ENCODE results near the gene PHLDB2. TPM values are rescaled to one million over a fixed set of nuclear protein-coding genes. Genes with fewer than 3 reads are reported as not detected.

PHLDB2 gene
- total RNA-seq, 2 experiments from 2014 or later: 0.61 to 2.1 TPM

DNA sequence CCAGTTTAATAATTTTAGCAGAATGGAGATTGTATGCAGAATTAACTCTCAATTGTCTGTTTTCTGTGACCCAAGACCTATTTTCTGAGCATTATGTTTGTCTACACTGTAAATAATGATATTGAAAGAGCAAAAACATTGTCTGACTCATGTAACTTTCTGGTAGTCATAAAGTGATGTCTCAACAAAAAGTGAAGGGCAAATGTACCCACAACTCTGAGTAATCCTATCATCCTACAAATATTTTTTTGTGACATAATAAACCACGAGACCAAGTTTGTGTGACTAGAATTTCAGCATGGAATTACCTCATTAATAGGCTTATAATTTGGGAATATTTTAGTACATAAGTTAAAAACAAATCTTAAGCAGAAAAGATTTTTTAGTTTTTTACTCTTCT is 104.4 kb downstream of the PHLDB2 start:
- no peak overlapping the region for H3K27ac ChIP-seq (ENCODE audit: low read depth, low read length, poor library complexity, severe bottlenecking)
- H3K9me3 ChIP-seq (ENCODE audit: low read length): no peaks in the 10 kb centered on the region
- CTCF ChIA-PET (ENCODE audit: unreplicated experiment): interaction anchor here (0.6 kb wide), 1 partner anchor 387 kb away, joined by 3 read pairs; no protein-coding TSS in a partner anchor
- no peaks in the 10 kb centered on the region for H3K79me2 ChIP-seq (ENCODE audit: insufficient read depth, low read depth, low read length)
- no peak overlapping the region for H3K4me2 ChIP-seq (ENCODE audit: low read length)
- intact Hi-C loops (cut with micrococcal nuclease; ENCODE audit: unreplicated experiment): no loop called here
- no peak for DNase-seq (ENCODE audit: low spot score)
- H3K36me3 ChIP-seq (ENCODE audit: insufficient read depth, low read length): no peaks in the 10 kb centered on the region
- TF ChIP-seq, protein P1, sequence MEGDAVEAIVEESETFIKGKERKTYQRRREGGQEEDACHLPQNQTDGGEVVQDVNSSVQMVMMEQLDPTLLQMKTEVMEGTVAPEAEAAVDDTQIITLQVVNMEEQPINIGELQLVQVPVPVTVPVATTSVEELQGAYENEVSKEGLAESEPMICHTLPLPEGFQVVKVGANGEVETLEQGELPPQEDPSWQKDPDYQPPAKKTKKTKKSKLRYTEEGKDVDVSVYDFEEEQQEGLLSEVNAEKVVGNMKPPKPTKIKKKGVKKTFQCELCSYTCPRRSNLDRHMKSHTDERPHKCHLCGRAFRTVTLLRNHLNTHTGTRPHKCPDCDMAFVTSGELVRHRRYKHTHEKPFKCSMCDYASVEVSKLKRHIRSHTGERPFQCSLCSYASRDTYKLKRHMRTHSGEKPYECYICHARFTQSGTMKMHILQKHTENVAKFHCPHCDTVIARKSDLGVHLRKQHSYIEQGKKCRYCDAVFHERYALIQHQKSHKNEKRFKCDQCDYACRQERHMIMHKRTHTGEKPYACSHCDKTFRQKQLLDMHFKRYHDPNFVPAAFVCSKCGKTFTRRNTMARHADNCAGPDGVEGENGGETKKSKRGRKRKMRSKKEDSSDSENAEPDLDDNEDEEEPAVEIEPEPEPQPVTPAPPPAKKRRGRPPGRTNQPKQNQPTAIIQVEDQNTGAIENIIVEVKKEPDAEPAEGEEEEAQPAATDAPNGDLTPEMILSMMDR (conservative IDR thresholded peaks at IDR 0.05; ENCODE audit: low read length): no peak
- no peak for TF ChIP-seq EZH2phosphoT487 (IDR thresholded peaks at IDR 0.05; ENCODE audit: borderline replicate concordance, low read depth, low read length)
- no peaks in the 10 kb centered on the region for H4K20me1 ChIP-seq (ENCODE audit: insufficient read depth, low read length)
- no peaks in the 10 kb centered on the region for H3K9me2 ChIP-seq (ENCODE audit: insufficient read depth, low read length)
- peaks cover 6% of the 10 kb centered on the region for H3K4me1 ChIP-seq (ENCODE audit: insufficient read depth, low read length, poor library complexity, severe bottlenecking)
- POLR2A ChIA-PET: interaction anchor here (0.6 to 0.7 kb wide), 2 partner anchors 12 to 48 kb away, joined by 3 read pairs; no protein-coding TSS in a partner anchor
- no peak overlapping the region for H2AFZ ChIP-seq (ENCODE audit: low read length)
- no peak overlapping the region for H3K4me3 ChIP-seq (ENCODE audit: low read depth, low read length, poor library complexity, severe bottlenecking)
- no TSS peak for BruUV-seq (replicated peaks)

DNA sequence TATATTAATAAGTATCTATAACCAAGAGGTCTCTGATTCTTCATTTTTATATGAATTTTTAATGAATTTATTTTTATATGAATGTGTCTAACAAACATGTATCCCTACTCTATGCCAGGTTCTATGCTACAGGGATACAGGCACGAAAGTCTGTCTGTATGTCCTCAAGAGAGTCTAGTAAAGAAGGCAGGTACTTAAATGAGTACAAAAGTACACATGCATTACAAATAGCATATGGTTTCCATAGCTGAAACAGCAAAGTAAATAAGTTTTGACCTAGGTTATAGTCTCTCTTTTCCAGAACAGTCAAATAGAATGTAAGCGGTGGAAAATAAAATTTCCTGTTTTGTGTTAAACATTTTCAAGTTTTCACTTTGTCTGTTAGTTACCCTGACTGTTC is 106.4 kb downstream of the PHLDB2 start:
- H3K27ac ChIP-seq (ENCODE audit: low read depth, low read length, poor library complexity, severe bottlenecking): no peak overlapping the region
- H3K4me3 ChIP-seq (ENCODE audit: low read depth, low read length, poor library complexity, severe bottlenecking): no peak overlapping the region
- no peak overlapping the region for H3K4me2 ChIP-seq (ENCODE audit: low read length)
- intact Hi-C loops (cut with micrococcal nuclease; ENCODE audit: unreplicated experiment): no loop called here
- no TSS peak for BruUV-seq (replicated peaks)
- ChIA-PET POLR2A (interaction anchor here (0.8 kb wide), 1 partner anchor 10 kb away, joined by 3 read pairs; no protein-coding TSS in a partner anchor), CTCF (ENCODE audit: unreplicated experiment) (interaction anchor here (0.7 kb wide), 1 partner anchor 248 kb away, joined by 3 read pairs; no protein-coding TSS in a partner anchor)
- no peaks in the 10 kb centered on the region for H3K9me2 ChIP-seq (ENCODE audit: insufficient read depth, low read length)
- H3K9me3 ChIP-seq (ENCODE audit: low read length): no peaks in the 10 kb centered on the region
- peaks cover 6% of the 10 kb centered on the region for H3K4me1 ChIP-seq (ENCODE audit: insufficient read depth, low read length, poor library complexity, severe bottlenecking)
- H4K20me1 ChIP-seq (ENCODE audit: insufficient read depth, low read length): no peaks in the 10 kb centered on the region
- H3K36me3 ChIP-seq (ENCODE audit: insufficient read depth, low read length): no peaks in the 10 kb centered on the region
- DNase-seq (ENCODE audit: low spot score): no peak
- H3K79me2 ChIP-seq (ENCODE audit: insufficient read depth, low read depth, low read length): no peaks in the 10 kb centered on the region
- H2AFZ ChIP-seq (ENCODE audit: low read length): no peak overlapping the region
- TF ChIP-seq, protein P1 (conservative IDR thresholded peaks at IDR 0.05; ENCODE audit: low read length): no peak
- no peak for TF ChIP-seq EZH2phosphoT487 (IDR thresholded peaks at IDR 0.05; ENCODE audit: borderline replicate concordance, low read depth, low read length)

DNA sequence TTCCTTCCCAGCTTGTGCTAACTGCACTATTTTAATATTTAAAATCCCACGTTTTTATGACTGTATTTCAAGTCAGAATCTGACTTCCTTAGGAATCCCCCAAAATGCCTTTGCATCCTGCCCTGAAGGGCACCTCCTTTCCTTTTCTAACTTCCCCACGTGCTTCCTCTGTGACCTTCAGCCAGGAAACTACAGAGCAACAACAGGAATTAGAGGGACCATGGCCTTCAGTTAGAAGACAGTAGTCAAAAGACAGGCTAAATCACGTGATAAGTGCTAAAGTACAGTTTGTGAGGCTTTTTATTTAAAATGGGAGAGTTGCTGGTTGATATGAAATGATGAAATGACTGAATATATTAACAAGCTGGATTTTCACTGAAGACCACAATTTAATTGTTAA is 108.0 kb downstream of the PHLDB2 start:
- Histone ChIP-seq H2AFZ (ENCODE audit: low read length) (peak overlapping the region; percentile 53; the same call in 1 of the 2 replicates), H3K4me2 (ENCODE audit: low read length) (no peak overlapping the region), H4K20me1 (ENCODE audit: insufficient read depth, low read length) (no peaks in the 10 kb centered on the region), H3K36me3 (ENCODE audit: insufficient read depth, low read length) (no peaks in the 10 kb centered on the region), H3K9me2 (ENCODE audit: insufficient read depth, low read length) (no peaks in the 10 kb centered on the region), H3K27ac (ENCODE audit: low read depth, low read length, poor library complexity, severe bottlenecking) (no peak overlapping the region), H3K9me3 (ENCODE audit: low read length) (no peaks in the 10 kb centered on the region), H3K4me3 (ENCODE audit: low read depth, low read length, poor library complexity, severe bottlenecking) (no peak overlapping the region), H3K79me2 (ENCODE audit: insufficient read depth, low read depth, low read length) (no peaks in the 10 kb centered on the region), H3K4me1 (ENCODE audit: insufficient read depth, low read length, poor library complexity, severe bottlenecking) (peaks cover 6% of the 10 kb centered on the region)
- no TSS peak for BruUV-seq (replicated peaks)
- ChIA-PET POLR2A (interaction anchor here (0.7 to 1.4 kb wide), 4 partner anchors 10 to 250 kb away, joined by 3 to 4 read pairs (median 4); no protein-coding TSS in a partner anchor), CTCF (ENCODE audit: unreplicated experiment) (no interaction called here)
- DNase-seq (ENCODE audit: low spot score): no peak
- intact Hi-C loops (cut with micrococcal nuclease; ENCODE audit: unreplicated experiment): loop anchor here (1.0 kb wide), 2 partner anchors 250 to 299 kb away; no protein-coding TSS in a partner anchor
- TF ChIP-seq, protein P1 (conservative IDR thresholded peaks at IDR 0.05; ENCODE audit: low read length): no peak
- no peak for TF ChIP-seq EZH2phosphoT487 (IDR thresholded peaks at IDR 0.05; ENCODE audit: borderline replicate concordance, low read depth, low read length)

Measured in OCI-LY7 (cell line).